Muscle of back (tissue), 13 donors: ENCODE data around the gene CAMP. TPM values are rescaled to one million over a fixed set of nuclear protein-coding genes. Genes with fewer than 3 reads are reported as not detected.
"Not testable (repeated sequence)": the region's sequence is repeated elsewhere in the genome, so short reads cannot be mapped to it uniquely, and the experiment has no call there.

ENCODE experiments used
- DNase-seq, 3 donors: peaks; one replicate each; pipeline versions ENCODE4 v3.0.0 to v3.0.0-alpha.2; 2013
- long read RNA-seq, 9 donors: transcript quantifications; one replicate each; lab custom pipeline, GENCODE V29; 2026
- polyA plus RNA-seq, 10 donors: library from polyadenylated mRNA; unstranded; fragments of 120-200 nt; gene quantifications; one replicate each; pipeline ENCODE4 v1.2.1, GENCODE V29; 2013; ENCODE audit not compliant: insufficient read length in 10 of 10

Gene CAMP, protein sequence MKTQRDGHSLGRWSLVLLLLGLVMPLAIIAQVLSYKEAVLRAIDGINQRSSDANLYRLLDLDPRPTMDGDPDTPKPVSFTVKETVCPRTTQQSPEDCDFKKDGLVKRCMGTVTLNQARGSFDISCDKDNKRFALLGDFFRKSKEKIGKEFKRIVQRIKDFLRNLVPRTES
- polyA plus RNA-seq = 1 to 10 TPM in 4 of 10 donors, under 1 TPM in 5, not detected in 1; 0.20 to 1.6 (median 0.94) TPM
- long read RNA-seq, donor 1, partial matches to known transcripts = 0 of 1 reads
- long read RNA-seq, donor 1, other reads (novel, unspliced or antisense) = 0 of 1 reads
- long read RNA-seq, donor 2 = 0 reads
- long read RNA-seq, donor 3 = 0 reads
- long read RNA-seq, donor 4, partial matches to known transcripts = 0 of 2 reads
- long read RNA-seq, donor 4, other reads (novel, unspliced or antisense) = 0 of 2 reads
- long read RNA-seq, donor 5, partial matches to known transcripts = 0 of 1 reads
- long read RNA-seq, donor 5, other reads (novel, unspliced or antisense) = 0 of 1 reads
- long read RNA-seq, donor 6, partial matches to known transcripts = 0 of 1 reads
- long read RNA-seq, donor 6, other reads (novel, unspliced or antisense) = 0 of 1 reads
- long read RNA-seq, donor 7, partial matches to known transcripts = 0 of 2 reads
- long read RNA-seq, donor 7, other reads (novel, unspliced or antisense) = 0 of 2 reads
- long read RNA-seq, donor 8 = 0 reads
- long read RNA-seq, donor 9 = 0 reads

DNA sequence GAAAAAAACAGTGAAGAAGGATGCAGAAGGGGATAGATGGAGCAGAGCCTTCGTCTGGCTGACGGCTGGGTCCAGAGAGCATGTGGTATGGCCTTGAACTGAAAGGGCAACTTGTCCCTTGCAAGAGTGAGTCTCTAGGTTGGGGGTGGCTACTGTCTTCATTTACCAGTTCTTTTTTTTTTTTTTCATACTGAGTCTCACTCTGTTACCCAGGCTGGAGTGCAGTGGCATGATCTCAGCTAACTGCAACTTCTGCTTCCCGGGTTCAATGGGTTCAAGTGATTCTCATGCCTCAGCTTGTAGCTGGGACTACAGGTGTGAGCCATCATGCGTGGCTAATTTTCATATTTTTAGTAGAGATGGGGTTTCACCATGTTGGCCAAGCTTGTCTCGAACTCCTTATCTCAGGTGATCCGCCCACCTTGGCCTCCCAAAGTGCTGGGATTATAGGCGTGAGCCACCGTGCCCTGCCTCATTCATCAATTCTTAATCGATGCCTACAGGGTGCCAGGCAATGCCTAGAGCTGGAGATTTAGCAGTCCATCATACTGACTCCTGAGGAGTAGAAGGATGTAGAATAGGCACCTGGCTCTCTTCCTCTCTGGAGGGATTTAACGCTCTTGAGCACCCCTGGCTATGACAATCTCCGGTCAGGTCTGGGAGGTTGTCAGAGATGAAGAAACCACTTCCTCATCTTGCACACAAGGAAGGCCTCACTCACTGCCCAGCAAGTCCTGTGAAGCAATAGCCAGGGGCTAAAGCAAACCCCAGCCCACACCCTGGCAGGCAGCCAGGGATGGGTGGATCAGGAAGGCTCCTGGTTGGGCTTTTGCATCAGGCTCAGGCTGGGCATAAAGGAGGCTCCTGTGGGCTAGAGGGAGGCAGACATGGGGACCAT, at the start of gene CAMP:
Gene CAMP, plus strand, starts transcription at position 880 of the 898 bp plus-strand sequence. Its CDS starts 17 bp downstream, at position 897.
- DNase-seq = peak in 2 of 3 donors; percentile 22 to 51

DNA sequence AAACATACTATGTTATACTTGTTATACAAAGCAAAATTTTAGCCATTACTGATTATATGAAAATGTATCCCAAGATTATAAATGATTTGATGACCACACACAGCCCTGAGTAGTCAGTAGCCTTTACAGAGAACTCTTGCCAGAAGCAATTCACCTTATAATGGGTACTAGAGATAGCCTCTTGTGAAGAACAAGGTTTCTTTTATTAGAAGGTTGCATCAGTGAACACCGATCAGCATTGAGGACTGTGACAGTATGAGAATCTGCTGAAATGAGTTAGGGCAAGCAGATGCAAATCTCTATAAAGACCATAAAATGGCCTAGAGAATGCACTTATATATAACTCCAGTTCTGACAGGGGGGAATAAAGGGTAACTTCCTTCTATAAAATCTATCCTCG, 45.2 kb upstream of the CAMP start:
- DNase-seq = no peak

DNA sequence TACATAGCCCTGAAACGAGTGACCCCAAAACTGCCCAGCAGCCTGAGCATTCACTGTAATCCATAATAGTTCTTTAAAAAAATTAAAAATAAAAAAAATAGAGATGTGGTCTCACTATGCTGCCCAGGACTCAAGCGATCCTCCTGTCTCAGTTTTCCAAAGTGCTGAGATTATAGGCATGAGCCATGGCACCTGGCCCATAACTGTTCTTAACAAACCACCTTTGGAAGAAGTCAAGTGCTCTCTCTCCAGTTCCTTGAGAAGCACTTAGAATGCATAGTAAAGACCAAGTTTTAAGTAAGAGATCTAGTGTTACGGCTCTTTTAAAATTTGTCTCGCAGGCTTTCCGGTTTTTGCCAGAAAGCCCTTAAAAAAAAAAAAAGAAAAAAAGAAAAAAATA, 43.3 kb upstream of the CAMP start:
- DNase-seq = no peak

DNA sequence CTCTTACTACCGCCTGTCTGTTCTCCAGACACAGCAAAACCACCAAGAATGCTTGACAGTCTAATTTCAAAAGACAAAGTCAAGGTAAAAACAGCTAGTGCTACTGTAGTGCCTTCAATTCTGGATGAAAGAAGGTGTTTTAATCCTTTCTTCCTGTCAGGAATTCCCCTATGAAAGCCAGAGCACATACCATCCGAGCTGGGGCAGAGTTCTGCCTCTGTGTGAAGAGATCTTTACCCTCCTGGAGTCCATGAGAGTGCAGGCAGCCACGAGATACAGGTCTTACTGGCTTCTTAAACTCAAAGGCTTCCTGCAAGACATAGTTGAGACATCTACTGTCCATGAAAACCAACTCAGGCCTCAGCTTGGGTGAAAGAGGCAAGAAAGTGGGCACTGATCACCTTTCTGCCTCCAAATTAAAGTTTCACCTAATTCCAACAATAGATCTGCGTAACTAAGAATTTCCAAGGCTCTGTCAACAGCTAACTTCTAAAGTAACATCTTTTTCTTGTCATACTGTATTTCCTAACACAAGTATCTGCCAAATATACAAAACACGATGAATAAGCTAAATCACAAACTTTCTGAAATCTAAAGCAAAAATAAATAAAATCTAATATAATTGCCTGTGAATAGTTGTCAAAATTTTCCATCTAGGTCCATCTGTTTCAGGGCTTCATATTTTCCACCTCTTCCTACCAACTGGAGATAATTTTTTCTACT, 42.6 kb upstream of the CAMP start:
- no peak for DNase-seq

DNA sequence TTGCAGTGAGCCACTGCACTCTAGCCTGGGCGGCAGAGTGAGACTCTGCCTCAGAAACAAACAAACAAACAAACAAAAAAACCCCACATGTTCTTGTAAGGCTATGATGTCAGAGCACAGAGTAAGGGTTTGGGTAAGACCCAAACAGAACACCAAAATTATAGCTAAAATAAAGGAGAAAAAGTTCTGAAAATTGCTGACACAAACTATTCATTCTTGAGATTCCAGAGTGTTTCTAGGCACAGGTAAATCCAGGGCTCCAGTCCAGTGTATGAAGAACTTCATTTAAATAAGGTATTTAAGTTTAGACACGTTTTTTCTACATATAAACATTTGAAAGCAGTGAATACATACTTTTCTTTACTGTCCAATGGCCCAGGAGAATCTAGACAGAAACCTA, 39.0 kb upstream of the CAMP start:
- no peak for DNase-seq

DNA sequence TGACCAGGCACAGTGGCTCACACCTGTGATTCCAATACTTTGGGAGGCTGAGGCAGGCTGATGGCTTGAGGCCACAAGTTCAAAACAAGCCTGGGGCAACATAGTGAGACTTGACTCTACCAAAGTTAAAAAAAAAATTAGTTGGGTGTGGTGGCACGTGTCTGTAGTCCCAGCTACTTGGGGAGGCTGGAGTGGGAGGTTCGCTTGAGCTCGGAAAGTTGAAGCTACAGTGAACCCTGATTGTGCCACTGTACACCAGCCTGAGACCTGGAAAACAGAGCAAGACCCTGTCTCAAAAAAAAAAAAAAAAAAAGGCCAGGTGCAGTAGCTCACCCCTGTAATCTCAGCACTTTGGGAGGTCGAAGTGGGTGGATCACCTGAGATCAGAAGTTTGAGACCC, 38.2 kb upstream of the CAMP start:
- no peak for DNase-seq

DNA sequence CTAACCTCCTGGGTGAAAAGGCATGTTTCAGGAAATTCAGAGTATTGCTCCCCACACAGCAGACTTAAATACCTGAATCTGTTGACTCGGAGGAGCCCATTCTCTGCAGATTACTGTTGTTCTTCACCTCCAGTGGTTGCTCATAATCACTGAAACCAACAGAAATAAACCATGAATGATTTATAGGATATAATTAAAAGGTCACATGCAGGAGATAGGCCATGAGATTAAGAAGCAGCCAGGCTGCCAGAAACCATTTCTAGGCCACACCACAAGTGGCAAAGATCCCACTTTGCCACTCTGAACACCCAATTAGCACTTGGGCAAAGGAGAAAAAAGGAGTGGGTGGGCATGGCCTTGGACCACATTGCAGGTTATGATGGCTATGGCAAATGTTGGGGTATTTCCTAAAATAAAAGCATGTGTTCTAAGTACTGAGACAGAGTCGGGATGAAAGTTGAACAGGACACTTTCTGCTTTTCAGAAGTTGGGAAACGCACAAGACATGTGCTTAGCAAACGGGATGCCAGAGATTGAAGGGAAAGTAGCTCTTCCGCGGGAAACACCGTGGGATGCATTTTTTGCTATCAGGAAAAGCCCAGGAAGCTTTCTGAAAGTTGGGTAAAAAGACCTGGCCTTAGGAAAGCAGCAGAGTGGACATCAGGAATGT, 36.5 kb upstream of the CAMP start:
- peak in 2 of 3 donors; percentile 3 to 22 for DNase-seq

DNA sequence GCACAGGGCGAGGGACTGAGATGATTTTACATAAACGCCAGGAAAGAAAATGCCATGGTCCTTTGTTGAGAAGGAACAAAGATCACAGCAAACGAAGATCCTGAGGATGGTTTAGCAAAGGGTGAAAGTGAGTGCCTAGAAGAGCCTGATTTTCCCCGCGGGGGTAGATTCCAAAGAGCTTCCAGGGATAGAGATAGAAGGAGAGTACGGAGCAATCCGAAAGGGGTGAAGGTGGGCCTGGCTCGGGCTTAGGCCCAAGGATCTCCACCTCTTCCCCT, 36.1 kb upstream of the CAMP start:
- no peak for DNase-seq

DNA sequence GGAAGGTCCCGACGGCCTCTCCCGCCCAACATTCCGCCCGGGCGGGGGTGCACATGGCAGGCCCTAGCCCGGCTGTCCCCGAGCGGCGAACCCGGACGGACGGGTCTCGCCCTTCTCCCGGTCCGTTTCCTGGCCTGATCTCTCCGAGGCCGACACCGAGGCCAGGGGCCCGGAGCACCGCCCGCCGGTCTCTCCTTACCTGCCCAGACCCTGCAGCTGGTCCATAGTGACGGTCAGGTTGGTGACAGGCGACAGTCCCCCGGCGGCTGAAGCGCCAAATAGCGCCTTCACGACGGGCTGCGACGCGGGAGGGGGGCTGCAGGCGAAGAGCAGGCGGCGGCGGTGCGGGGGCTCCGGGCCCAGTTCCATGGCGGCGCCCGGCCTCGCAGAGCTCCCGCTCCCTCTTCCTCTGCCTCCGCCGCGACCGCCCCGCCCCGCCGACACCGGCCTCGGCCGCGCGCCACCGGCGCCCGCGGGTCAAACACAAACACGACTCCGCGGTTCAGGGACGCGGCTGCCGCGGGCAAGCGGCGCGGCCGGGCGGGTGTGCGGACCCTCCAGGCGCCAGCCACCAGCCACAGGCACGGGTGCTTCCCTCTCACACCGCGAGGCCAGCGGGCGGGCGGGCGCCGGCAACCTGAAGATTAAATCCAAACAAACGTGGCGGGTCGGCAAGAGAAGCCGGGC, 35.6 kb upstream of the CAMP start:
- peak in 1 of 3 donors; percentile 15 for DNase-seq

DNA sequence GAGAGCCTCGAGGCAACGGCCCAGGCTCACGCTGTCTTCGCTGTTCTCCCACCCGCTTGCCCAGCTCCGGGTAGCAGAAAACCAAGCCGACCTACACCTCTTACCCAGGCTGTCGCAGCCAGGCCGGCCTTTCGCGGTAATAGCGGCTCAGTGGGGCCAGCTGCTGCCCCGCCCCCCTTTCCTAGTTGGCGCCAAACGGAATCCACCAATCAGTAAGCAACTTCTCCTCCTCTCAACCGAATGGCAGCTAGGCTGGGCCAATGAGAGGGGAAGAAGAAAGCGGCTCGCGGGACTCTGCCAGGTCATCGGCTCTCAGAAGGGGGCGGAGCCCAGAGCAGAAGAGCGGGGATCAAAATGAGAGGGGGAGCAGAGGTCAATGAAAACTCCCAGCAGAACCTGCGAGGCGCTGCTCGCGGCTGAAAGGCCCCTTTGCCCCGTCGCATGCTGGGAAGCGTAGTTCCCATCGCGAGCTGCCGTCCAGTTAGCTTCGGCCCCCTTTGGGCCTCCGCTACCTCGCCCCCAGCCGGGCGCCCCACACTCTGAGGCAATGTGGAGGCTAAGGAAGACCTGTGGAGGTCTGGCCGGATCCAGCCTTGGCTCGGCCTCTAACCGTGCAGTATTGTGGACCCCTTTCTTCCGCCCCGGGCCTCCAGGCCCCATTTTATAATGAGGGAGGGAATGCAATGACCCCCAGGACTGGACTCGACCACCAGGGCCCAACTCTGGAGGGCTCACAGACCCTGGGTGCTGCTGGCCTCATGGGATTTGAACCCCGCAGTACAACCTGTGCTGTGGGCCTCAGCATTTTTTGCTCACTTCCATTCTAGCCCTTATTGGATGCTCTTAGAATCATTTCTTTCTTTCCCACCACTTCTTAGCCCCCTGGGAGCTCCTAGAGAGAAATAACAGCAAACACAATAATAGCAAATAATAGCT, 34.8 kb upstream of the CAMP start, which contains the start of gene CDC25A:
Gene CDC25A, minus strand, starts transcription at position 152 of the 936 bp plus-strand sequence. CDS start 470 bp downstream, outside the sequence.
- peak; percentile 98 to 99 (median 99) for DNase-seq

DNA sequence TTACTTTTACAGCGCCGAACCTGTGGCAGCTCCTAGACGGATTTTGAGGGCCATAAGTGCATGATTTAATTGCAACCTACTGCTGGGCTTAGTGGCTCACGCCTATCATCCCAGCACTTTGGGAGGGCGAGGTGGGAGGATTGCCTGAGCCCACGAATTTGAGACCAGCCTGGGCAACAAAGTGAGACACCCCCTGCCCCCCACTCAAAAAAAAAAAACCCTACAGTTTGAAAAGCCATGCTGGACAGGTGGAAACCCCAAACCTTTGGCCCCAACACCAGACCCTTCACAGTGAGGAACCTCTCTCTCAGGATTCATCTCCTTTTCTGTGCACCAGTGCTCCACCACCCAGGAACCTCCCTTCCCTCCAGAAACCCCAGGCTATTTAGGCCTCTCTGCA, 34.0 kb upstream of the CAMP start:
- DNase-seq = no peak

DNA sequence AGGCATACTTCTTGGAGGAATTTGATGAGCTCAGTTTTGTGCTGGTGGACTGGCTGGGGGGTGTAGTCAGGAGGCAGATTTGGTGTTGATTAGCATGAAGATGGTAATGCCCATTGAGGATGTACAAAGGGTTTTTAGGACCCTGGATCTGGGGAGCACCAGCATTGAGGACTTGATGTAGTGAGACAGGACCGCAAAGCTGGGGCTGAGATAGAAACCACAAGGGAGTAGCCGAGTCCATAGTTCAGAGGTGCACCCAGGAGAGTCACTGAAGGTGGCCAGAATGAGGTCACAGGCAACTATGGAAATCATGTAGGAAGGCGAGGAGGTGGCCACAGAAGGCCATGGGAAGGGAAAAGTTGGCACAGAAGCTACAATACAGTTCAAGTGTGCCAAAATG, 32.4 kb upstream of the CAMP start:
- DNase-seq = no peak

DNA sequence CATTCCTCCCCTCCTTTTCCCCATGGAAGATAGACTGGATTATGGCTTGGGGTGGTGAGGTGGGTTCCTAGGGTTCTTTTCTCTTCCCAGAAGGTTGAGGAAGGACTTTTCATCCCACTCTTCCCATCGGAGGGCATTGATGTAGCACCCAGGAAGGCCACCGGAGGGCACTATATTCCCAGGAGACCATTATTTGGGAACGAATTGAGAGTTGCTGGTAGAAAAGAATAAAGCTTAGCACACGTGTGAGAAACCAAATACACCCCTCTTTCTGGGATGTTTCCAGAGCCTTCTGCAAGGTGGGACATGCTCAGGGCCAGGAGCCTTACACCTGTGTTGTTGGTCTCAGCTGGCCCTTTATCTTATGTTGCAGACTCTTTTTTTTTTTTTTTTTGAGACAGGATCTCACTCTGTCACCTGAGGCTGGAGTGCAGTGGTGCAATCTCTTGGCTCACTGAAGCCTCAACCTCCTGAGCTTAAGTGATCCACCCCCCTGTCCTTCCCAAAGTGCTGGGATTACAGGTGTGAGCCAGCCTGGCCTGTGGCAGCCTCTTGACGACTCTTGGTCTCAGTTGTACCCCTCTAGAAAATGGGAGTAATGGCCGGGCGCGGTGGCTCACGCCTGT, 28.7 kb upstream of the CAMP start:
- peak in 1 of 3 donors; percentile 42 for DNase-seq

DNA sequence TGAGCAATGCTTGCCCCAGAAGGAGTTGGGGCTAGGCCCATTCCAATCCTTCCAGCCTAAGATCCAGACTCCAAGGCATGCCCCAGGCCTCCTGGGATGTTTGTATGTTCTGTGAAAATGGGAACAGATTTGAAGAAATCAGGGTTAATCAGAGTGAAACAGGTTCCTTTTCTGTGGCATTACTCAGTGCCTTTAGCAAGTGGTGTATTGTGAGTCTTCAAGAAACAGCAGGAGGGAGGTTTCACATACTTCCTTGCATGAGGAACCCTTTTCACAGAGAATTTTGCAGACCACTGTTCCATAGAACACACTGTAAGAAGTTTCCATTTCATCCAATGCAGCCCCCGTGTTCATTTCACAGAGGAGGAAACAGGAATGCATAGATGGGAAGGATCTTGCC, 26.7 kb upstream of the CAMP start:
- no peak for DNase-seq

DNA sequence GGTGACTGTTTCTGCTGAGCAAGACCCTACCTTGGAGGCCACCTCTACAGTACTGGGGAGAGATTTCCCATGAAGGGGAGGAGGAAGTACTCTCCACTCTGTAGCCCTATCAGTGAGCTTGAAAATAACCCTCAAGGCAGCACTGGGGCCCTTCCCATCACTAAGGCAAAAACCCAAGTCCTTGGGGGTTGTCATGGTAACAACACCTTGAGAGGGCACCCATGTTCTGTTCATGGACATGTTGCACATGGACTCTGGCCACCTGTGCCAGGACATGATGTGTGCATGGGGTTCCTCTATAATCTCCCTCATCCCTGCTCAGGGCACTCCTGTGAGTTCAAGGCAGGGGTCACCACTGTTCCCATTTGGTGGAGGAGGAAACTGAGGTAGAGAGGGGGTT, 24.2 kb upstream of the CAMP start:
- no peak for DNase-seq

DNA sequence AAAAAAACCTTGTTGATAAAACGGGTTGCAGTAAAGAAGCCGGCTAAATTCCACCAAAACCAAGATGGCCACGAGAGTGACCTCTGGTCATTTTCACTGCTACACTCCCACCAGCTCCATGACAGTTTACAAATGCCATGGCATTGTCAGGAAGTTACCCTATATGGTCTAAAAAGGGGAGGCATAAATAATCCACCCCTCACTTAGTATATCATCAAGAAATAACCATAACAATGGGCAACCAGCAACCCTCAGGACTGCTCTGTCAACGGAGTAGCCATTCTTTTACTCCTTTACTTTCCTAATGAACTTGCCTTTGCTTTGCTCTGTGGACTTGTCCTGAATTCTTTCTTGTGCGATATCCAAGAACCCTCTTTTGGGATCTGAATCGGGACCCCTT, 20.7 kb upstream of the CAMP start:
- DNase-seq = no peak

DNA sequence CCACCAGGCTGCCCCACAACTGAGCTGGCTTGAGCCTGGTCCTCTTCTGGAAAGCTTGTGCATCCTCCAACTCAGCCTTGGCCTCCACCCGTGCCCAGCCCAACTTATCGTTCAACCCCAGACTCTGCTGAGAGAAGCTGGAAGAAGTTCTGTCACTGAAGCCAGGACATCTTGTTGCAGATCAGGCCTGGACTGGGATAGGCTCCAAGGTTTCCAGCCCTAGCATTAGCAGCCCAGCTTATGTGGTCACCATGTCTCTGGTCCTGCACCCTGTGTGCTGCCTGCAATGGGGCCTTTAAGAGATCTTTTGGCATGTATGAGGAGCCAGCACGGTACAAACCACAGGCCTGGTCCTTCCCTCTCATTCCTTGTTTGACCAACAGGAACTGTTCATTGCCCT, 15.2 kb upstream of the CAMP start:
- no peak for DNase-seq

DNA sequence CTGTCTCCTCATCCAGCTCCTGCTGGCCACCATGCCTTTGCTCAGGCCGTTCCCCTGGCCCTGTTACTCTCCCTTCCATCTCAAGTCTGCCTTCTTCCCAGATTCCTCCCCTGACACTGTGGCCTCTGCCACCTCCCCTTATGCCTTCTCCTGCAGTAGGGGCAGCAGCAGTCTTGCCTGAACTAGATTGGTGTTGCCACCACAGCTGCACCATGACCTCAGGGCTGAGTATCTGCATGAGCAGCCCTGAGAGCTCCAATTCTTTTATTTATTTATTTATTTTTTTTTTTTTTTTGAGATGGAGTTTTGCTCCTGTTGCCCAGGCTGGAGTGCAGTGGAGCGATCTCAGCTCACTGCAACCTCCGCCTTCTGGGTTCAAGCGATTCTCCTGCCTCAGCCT, 13.8 kb upstream of the CAMP start:
- DNase-seq = no peak

DNA sequence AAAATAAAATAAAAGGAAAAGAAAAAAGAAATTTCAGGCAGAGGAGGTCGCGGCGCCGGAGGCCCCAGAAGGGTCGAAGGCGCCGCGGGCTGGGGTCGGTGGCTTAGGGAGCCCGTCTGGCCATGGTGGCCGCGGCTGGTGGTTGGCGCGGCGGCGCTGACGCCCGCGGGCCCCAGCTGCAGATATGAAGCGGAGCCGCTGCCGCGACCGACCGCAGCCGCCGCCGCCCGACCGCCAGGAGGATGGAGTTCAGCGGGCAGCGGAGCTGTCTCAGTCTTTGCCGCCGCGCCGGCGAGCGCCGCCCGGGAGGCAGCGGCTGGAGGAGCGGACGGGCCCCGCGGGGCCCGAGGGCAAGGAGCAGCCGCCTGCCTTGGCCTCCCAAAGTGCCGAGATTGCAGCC, 12.8 kb upstream of the CAMP start:
- DNase-seq = not testable (repeated sequence)
